Retinal pigment epithelial cell (primary cell): ENCODE results near the gene SCD5.

Source experiments
- DNase-seq: peaks from one replicate; pipeline ENCODE4 v3.0.0-alpha.2; 2010; ENCODE audit warnings: low read depth
- H3K4me3 ChIP-seq: 2 replicates; pipeline ENCODE4 v1.5.1; 2011; ENCODE audit warnings: mild to moderate bottlenecking, low read length, control low read depth, moderate library complexity
- TF ChIP-seq, protein P1 (sequence below): conservative IDR thresholded peaks from 2 replicates; pipeline ENCODE4 v1.5.1; 2011; ENCODE audit warnings: low read depth, low read length, control low read depth, inconsistent platforms

Gene SCD5

DNA sequence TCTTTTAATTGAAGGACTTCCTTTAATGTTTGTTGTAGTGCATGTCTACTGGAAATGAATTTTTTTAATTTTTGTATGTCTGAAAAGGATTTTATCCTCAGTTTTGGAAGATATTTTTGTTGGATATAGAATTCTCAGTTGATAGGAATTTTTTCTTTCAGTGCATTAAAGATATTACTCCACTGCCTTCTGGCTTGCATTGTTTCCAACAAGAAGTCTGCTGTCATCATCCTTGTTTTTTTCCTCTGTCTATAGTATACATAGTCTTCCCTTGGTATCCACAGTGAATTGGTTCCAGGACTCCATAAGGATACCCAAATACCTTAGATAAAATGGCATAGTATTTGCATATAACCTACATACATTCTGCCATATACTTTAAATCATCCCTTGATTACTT lies 33.5 kb downstream of the SCD5 start:
- no peak overlapping the region for H3K4me3 ChIP-seq
- TF ChIP-seq, protein P1, sequence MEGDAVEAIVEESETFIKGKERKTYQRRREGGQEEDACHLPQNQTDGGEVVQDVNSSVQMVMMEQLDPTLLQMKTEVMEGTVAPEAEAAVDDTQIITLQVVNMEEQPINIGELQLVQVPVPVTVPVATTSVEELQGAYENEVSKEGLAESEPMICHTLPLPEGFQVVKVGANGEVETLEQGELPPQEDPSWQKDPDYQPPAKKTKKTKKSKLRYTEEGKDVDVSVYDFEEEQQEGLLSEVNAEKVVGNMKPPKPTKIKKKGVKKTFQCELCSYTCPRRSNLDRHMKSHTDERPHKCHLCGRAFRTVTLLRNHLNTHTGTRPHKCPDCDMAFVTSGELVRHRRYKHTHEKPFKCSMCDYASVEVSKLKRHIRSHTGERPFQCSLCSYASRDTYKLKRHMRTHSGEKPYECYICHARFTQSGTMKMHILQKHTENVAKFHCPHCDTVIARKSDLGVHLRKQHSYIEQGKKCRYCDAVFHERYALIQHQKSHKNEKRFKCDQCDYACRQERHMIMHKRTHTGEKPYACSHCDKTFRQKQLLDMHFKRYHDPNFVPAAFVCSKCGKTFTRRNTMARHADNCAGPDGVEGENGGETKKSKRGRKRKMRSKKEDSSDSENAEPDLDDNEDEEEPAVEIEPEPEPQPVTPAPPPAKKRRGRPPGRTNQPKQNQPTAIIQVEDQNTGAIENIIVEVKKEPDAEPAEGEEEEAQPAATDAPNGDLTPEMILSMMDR, result no peak
- no peak for DNase-seq

DNA sequence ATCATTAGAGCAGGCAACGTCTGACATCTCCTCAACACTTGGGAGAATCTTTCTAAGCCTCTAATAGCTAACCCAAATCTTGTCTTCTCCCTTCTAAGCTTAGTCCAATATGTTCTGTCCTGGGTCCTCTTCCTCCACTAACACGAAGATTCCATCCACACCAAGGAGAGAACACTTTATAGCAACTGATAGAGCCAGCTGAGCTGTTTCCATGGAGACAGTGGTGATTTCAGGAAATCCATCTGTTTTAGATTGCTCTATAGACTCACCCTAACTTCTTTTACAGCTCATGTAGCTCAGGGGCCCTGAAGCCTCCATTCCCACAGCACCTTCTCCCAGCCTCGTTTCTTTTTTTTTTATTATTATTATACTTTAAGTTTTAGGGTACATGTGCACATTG lies 37.4 kb downstream of the SCD5 start:
- no peak for DNase-seq
- TF ChIP-seq, protein P1, result no peak
- no peak overlapping the region for H3K4me3 ChIP-seq

DNA sequence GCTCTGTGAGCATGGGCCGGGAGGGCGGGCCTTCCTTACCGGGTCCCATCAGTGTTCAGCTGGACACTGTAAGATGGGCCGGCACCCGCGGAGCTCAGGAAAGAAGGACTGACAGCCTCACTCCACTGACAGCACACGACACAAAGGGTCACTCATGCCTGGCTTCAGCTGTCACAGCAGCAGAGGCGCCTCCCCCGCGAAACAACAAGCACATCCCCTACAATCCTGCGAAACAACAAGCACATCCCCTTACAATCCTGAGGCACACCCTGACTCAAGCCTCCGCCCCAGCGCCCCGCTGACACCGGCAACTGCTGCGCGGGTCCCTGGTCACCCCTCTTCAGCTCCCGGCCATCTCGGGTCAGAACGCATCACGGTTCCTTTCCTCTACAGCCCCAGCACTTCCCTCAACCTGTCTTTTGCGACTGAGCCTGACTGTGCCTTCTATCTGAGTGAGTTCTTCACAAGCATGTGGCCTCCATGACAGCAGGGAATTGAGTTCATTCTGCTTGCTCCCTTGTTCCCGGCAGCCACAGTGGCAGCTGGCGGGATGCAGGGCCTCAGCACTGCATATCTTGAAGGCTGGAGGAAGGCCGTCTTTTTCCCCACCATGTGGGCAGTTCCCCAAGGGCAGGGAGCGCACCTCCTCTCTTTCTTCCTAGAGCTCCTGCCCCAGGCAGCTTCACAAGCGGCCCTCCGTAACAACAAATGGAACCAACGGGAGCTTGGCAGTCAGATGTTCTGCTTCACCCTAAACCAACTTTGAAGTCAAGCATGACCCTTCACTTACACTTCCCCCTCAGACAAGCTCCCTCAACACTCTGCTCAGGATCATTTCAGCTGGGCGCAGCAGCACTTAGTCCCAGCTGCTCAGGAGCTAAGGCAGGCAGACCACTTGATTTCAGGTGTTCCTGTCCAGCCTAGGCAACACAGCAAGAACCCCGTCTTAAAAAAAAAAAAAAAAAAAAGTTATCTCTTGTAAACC lies 39.6 kb downstream of the SCD5 start:
- TF ChIP-seq, protein P1, result no peak
- DNase-seq, result no peak
- no peak overlapping the region for H3K4me3 ChIP-seq

DNA sequence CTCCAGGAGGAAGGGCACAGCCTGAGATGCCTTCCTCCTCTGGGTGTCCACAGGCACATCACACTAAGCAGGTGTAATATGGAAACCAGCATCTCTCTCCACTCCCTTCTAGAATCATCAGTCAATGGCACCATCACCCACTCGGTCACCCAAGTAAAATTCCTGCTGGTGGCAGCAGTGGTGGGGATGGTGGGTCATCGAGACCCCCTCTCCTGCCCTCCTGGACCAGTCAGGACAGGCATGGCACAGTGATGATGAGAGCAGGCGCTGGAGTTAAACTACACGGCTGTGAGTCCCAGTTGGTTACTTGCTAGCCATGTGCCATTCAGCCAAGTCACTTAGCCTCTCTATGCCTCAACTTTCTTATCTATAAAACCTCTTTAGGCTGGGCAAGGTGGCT lies 42.5 kb downstream of the SCD5 start:
- no peak for DNase-seq
- no peak overlapping the region for H3K4me3 ChIP-seq
- TF ChIP-seq, protein P1, result no peak

DNA sequence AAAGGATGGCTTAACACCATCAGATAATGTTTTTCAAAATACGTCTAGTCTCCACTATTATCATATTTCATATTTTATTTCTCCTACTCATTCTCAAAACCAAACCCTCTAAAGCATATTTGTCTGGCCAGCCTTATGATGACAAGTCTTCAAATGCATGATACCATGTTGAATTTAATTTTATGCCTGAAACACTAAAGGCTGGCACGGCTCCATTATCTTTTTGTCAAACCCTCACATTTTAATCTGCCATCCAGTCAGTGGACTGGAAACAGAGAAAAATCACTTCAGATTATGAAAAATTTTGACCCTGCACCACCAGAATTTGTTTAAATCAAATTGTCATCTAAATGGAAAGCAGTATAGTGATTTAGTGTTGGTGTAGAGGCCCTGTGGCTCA lies 42.9 kb downstream of the SCD5 start:
- TF ChIP-seq, protein P1, result no peak
- DNase-seq, result no peak
- no peak overlapping the region for H3K4me3 ChIP-seq

DNA sequence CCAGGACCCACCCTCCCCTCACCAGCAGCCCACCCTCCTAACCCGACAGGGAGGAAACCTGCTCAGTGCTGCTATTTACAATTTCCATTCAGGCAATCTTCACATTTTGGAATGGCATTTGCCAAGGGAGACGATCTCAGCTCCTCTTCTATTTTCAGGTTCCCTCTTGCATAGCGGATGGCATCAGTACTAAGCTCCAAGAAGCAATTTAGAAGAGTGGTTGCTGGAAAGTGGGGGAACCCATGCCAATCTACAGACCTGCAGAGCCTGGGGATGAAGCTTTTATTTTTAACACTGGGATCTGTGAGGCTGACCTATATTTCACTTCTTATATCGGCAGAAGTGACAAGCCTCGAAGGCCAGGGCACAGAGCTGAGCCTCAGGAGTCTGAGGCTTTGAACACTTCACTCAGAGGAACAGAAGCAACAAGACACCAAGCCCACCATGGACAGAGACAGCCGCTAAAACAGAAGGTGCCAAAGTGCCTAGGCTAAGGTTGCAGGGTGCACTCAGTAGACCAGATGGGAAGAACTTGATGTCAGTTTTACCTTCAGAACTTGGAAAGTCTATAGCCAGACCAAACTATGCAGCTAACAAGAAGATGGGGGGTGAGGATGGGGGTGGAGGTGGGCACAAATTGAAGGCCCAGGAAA lies 44.0 kb downstream of the SCD5 start:
- TF ChIP-seq, protein P1, result no peak
- no peak for DNase-seq
- H3K4me3 ChIP-seq, result no peak overlapping the region
